ENCODE measurements around the gene ZMYND10. TPM values are rescaled to one million over a fixed set of nuclear protein-coding genes. Genes with fewer than 3 reads are reported as not detected.

The ZMYND10 gene
- not detected for total RNA-seq

- peak; percentile 76 for DNase-seq
These were observed at the start of gene ZMYND10 for GRCh38 chr3:50345586-50346234. Gene ZMYND10, minus strand, starts transcription at chr3:50345732. Its CDS starts 153 bp downstream, at chr3:50345579.

DNA sequence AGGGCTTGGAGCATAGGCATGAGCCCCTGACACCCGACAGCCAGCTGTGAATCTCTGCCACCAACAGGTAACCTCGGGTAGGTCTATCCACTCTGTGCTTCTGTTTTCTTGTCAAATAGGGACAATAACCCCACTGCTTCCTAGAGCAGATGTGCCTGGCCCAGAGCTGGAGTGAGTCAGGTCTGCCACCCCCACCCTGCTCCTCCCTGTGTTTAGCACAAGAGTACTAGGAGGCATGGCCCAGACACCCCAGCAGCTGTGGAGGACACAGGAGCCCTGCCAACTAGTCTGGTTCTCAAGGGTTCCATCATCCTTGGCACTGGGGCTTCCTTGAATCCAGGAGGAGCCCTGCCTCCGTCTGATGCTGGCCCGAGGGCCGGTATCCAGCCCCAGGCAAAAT is 47.5 kb upstream of the ZMYND10 start:
- DNase-seq: no peak

- peak; percentile 83 for DNase-seq
These were observed 46.7 kb upstream of the ZMYND10 start for GRCh38 chr3:50392101-50392715.

- DNase-seq: peak; percentile 93
These were observed 45.1 kb upstream of the ZMYND10 start for GRCh38 chr3:50390508-50391224.

- DNase-seq: no peak
These were observed 43.9 kb upstream of the ZMYND10 start for GRCh38 chr3:50389414-50389767.

DNA sequence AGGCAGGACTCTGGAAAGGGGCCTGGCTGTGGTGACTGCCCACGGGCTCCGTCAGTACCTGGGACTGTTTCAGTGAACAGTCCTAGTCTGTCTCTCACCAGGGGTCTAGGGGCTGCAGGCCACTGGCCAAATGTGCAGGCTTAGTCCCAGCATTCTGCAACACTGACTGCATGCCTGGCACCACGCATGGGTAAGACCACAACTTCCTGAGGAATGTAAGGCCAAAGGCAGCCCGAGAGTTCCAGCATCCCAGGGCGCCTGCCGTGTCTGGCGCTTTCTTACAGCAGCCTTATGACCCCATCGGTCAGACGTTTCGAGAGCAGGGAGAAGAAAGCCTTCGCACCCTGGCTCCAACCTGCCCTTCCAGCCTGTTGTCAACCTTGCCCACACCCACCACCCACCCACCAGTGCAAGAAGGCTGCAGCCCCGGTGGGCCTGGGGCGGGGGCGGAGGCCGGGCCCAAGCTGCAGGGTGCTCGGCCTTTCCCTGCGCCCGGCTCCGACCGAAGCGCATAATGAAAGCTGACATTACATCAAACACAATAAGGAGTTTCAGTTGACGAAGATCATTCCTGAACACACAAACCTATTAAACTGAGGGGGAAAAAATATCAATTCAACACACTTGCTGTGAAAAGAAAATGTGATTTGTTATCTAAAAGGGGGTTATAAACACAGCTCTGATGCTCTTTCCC is 43.3 kb upstream of the ZMYND10 start:
- DNase-seq: no peak

- DNase-seq: peak; percentile 56
These were observed 42.6 kb upstream of the ZMYND10 start for GRCh38 chr3:50388016-50388719.

DNA sequence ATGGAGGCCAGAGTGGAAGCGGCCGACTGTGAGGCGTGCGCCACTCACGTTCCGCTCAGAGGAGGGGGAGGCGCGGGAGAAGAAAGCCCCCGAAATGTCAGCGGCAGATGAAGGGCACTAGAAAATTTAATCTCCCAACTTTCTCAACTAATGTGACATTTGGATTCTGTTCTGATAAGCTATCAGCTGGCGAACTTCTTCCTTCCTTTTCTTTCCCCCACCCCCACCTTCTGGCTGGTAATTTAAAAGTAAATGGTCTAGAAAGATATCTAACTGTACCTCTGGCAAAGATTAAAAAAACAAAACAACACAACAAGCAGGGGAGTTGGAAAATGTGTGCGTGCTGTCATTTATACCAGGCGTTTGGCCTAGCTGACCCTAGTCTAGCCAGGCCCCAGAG is 40.2 kb upstream of the ZMYND10 start:
- DNase-seq: no peak

- DNase-seq: no peak
These were observed 38.2 kb upstream of the ZMYND10 start for GRCh38 chr3:50383750-50384149.

GRCh38 chr3:50382722-50383121 is 37.2 kb upstream of the ZMYND10 start:
- DNase-seq: no peak

DNA sequence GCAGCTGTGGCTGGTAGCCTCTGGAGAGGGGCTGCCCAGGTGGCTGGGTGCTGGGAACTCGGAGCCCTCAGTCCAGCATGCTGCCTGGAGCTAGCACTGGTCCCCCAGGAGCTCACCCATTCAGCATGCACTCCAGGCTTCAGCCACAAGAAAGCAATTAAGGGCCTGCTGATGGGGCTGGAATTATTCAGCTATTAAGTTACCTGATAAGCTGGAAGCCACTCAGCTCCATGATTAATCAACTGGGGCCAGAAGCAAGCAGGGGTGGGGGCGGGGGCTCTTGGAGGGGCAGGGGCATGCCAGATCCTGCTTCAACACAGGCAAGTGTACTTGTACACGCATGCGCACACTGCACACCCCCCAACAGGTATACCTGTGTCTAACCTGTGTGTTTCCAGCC is 35.9 kb upstream of the ZMYND10 start:
- no peak for DNase-seq

DNA sequence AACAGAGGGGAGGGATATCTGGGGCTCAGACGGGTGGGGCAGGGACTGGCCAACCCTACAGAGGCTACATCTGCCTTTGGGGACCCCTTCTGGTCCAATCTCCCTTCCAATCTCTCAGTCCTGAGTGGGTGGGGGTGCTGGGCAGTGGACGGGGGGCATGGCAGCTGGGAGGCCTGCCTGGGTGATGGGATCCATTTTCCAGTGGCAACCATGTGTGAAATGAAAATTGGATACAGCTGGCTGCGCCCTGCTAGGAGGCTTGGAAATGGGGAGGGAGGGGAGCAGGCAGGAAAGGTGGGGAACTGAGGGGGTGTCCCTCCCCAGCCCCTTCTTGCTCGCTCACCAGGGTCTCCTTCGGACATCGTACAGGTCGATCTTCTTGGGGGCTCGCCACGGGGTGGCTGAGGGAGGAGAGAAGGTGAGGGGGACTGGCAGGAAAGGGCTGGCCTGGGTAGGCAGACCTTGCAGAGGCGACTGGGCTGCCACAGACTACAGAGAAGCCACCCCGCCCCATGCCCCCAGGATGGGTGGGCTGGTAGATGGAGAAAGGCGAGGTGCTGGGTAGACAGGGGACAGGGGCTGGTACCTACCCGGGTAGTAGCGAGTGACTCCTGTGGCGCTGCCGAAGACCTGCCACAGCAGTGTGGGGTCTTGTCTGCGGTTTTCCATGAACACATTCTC is 35.0 kb upstream of the ZMYND10 start:
- no peak for DNase-seq

DNA sequence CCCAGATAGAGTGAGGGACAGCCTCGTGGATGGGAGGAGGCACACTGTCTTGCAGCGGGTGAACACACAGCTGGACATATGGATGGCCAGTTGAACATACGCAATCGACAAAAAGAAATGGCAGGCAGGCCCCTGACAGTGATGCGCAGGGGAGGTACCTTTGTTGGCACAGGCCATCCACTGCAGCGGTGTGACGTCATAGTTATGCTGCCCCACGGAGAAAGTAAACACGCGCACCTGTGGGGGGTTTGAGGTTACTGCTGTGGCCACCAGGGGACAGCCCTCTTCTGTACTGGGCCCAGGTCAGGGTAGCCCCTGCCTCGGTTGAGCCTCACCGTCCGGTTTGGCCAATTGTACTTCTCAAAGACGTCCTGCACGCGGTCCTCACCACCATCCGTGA is 33.2 kb upstream of the ZMYND10 start:
- DNase-seq: no peak

- no peak for DNase-seq
These were observed 32.5 kb upstream of the ZMYND10 start for GRCh38 chr3:50378024-50378423.

DNA sequence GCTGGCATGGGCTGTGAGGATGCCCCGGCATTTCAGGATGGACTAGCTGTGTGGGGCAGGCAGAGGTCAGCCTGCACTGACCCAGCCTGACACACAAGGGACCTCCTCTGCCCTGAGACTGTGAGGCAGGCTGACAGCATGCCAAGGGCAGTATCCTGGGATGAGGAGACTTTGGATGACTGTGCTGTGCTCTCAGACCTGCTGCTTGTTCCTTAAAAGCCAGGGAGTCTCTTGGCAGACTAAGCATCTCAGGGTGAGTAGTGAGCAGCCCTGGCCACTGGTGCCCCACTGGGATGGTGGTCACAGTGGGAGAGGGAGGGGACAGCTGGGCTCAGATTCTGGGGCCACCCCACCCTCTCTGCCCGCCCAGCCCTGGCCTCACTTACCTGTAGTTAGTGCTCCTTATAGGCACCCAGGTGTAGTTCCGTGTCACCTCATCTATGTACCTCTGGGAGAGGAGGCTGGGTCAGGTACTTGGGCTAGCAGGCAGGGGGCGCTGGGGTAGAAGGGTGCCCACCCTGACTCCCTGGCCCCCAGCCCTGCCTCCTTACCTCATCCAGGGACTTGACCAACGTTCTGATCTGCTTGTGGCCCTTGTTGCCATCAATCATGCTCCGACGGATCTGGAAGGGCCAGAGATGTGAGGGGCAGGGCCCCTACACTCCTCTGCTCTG is 29.9 kb upstream of the ZMYND10 start:
- no peak for DNase-seq

DNA sequence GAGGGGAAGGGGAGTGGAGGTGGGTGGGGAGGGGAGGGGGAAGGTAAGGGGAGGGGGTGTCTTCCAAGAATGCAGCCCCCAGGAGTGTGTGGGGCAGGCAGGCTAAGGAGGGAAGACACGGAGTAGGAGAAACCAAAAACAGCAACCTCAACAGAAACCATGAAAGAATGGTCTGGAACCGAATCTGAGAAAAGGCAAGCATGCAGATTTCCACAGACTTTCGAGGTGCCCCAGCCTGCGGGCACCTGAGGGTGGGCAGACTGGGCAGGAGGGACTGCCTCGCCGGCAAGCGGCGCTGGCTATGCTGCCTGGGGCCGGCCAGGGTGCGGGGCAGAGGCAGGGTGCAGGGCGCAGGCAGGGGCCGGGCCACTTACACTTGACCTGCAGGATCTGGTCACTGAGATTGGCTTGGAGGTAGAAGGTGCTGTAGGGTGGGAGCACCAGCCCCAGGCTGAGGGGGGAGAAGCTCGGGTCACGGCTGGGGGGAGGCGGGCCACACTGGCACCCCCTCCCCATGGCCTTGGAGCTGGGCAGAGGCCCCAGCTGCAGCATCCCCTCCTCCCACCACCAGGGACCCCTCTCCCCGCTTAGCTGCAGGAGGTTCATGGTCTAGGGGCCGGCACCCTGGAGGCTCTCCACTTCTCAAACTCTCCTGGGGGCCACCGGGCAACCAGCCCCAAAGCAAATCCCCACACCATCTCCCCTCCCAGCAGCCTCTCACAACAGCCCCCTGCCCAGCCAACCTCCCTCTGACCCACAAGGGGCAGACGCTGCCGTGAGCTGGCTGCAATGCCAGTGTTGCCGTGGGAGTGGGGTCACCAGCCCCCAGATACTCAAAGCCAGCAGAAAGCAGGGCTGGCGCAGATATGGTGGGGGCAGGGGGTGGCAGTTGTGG is 29.1 kb upstream of the ZMYND10 start:
- no peak for DNase-seq

- peak; percentile 54 for DNase-seq
These were observed 27.9 kb upstream of the ZMYND10 start for GRCh38 chr3:50373146-50374051.

DNA sequence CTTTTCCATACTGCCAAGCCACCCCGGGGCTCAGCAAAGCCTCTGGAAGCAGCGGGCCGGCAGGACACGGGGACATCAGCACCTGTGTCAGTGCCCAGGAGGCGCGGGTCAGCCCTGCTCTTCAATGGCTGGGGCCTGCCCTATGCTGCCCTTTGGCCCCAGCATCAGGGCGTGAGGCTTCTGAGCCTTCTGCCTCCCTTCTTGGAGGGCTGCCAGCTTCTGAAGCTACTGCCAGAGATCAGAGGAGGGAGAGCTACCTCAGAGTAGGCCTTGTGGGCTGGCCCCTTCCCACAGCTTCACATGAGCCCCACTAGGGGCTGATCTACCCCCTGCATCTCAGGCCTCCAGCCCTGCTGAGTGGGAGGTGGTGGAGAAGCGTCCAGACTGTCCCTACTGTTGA is 26.8 kb upstream of the ZMYND10 start:
- peak; percentile 51 for DNase-seq

GRCh38 chr3:50371133-50371685 is 25.7 kb upstream of the ZMYND10 start:
- no peak for DNase-seq
